ENCODE results near the gene KRTAP2-2. TPM values are rescaled to one million over a fixed set of nuclear protein-coding genes. Genes with fewer than 3 reads are reported as not detected.
"Not testable (repeated sequence)": the region's sequence is repeated elsewhere in the genome, so short reads cannot be mapped to it uniquely, and the experiment has no call there.

The KRTAP2-2 gene
- polyA plus RNA-seq (ENCODE audit: insufficient read length in 12 of 12): not detected
- long read RNA-seq, donor 1: 0 reads
- long read RNA-seq, donor 2: 0 reads
- long read RNA-seq, donor 3: 0 reads
- long read RNA-seq, donor 4: 0 reads
- long read RNA-seq, donor 5: 0 reads
- long read RNA-seq, donor 6: 0 reads
- long read RNA-seq, donor 7: 0 reads
- long read RNA-seq, donor 8: 0 reads
- long read RNA-seq, donor 9: 0 reads
- long read RNA-seq, donor 10: 0 reads
- long read RNA-seq, donor 11: 0 reads

GRCh38 chr17:41055130-41055529 is at the start of gene KRTAP2-2:
Gene KRTAP2-2 (minus strand): TSS chr17:41055230. CDS start chr17:41055211, 19 bp downstream.
- DNase-seq: not testable (repeated sequence)

GRCh38 chr17:41104386-41105038 is 49.5 kb upstream of the KRTAP2-2 start:
- not testable (repeated sequence) for DNase-seq

- no peak for DNase-seq
These were observed 48.9 kb upstream of the KRTAP2-2 start for GRCh38 chr17:41103896-41104295.

GRCh38 chr17:41101586-41102259 is 46.7 kb upstream of the KRTAP2-2 start, which contains the start of gene KRTAP4-16:
Gene KRTAP4-16 (minus strand): TSS chr17:41102209. CDS start chr17:41102209, 0 bp downstream.
- no peak for DNase-seq

GRCh38 chr17:41099682-41100480 is 44.9 kb upstream of the KRTAP2-2 start:
- DNase-seq: not testable (repeated sequence)

GRCh38 chr17:41098481-41098880 is 43.5 kb upstream of the KRTAP2-2 start:
- DNase-seq: no peak

- no peak for DNase-seq
These were observed 43.0 kb upstream of the KRTAP2-2 start, which contains the start of gene KRTAP4-8 for GRCh38 chr17:41098042-41098441. Gene KRTAP4-8 (minus strand): TSS chr17:41098142. CDS start chr17:41098084, 58 bp downstream.

GRCh38 chr17:41096055-41096454 is 41.0 kb upstream of the KRTAP2-2 start:
- DNase-seq: no peak

- DNase-seq: not testable (repeated sequence)
These were observed 33.8 kb upstream of the KRTAP2-2 start for GRCh38 chr17:41088760-41089352.

GRCh38 chr17:41084100-41084856 is 29.2 kb upstream of the KRTAP2-2 start, which contains the start of gene KRTAP4-7:
Gene KRTAP4-7 (plus strand): TSS chr17:41084150. CDS start chr17:41084207, 57 bp downstream.
- not testable (repeated sequence) for DNase-seq

- DNase-seq: not testable (repeated sequence)
These were observed 28.4 kb upstream of the KRTAP2-2 start for GRCh38 chr17:41083427-41083826.

GRCh38 chr17:41082626-41083025 is 27.6 kb upstream of the KRTAP2-2 start:
- DNase-seq: no peak

GRCh38 chr17:41076788-41077187 is 21.8 kb upstream of the KRTAP2-2 start:
- DNase-seq: no peak

GRCh38 chr17:41073676-41074075 is 18.6 kb upstream of the KRTAP2-2 start:
- no peak for DNase-seq

- DNase-seq: no peak
These were observed 16.8 kb upstream of the KRTAP2-2 start for GRCh38 chr17:41071606-41072360.

GRCh38 chr17:41069031-41069430 is 14.0 kb upstream of the KRTAP2-2 start:
- no peak for DNase-seq

- DNase-seq: no peak
These were observed 12.3 kb upstream of the KRTAP2-2 start for GRCh38 chr17:41067281-41067680.

- DNase-seq: no peak
These were observed 11.0 kb upstream of the KRTAP2-2 start, which contains the start of gene KRTAP2-4 for GRCh38 chr17:41065829-41066624. Gene KRTAP2-4 (minus strand): TSS chr17:41065879. CDS start chr17:41065845, 34 bp downstream.
